HCT116 (cell line): Measurements from ENCODE around the gene SHKBP1. TPM values are rescaled to one million over a fixed set of nuclear protein-coding genes. Genes with fewer than 3 reads are reported as not detected.
"Not testable (repeated sequence)": the region's sequence is repeated elsewhere in the genome, so short reads cannot be mapped to it uniquely, and the experiment has no call there.

ENCODE experiments used
- ATAC-seq: fragments of 200-7000 bp; cut with Tn5 transposase; 2 replicates; pipeline ENCODE4 v1.9.1; 2020; ENCODE audit warnings: mild to moderate bottlenecking, moderate library complexity
- BruUV-seq: library from RNA; stranded (reverse); fragments of 400-500 nt; replicated peaks from 2 replicates; lab custom pipeline; 2021; lab: Mats Ljungman, UMichigan
- CTCF ChIA-PET: fragments of 300-600 bp; sonication (Branson Sonifier 250); formaldehyde crosslinking; loops from one replicate; lab custom pipeline; 2021; ENCODE audit warnings: antibody characterized with exemption; lab: Charles Lee
- POLR2A ChIA-PET: fragments of 300-600, 350-600 bp; sonication (Branson Sonifier 250); formaldehyde crosslinking; loops from one replicate; lab custom pipeline; 2021; ENCODE audit warnings: antibody characterized with exemption; lab: Charles Lee
- RAD21 ChIA-PET, 2 experiments: fragments of 300-600 bp; sonication (Branson Sonifier 250); formaldehyde crosslinking; loops; one replicate each; lab custom pipeline; 2023; ENCODE audit warnings: low total read pairs in 2 of 2; ENCODE audit not compliant: uncharacterized antibody in 2 of 2, unreplicated experiment in 2 of 2, low non-redundant PET in 1 of 2; lab: Charles Lee
- DNase-seq: peaks from one replicate; pipeline ENCODE4 v3.0.0-alpha.2; 2010; ENCODE audit warnings: low read depth, low spot score
- H2AFZ ChIP-seq: fragments of 200-600 bp; shearing (Covaris generic), sonication (generic); 2 replicates; pipeline ENCODE4 v1.6.1; 2017; ENCODE audit warnings: low read depth, mixed run types, mixed read lengths, antibody characterized with exemption, low read length; ENCODE audit not compliant: poor library complexity, severe bottlenecking
- H3K27ac ChIP-seq: 2 replicates; pipeline ENCODE4 v1.5.1; 2012; ENCODE audit warnings: low read depth, low read length
- H3K27me3 ChIP-seq: fragments of 200-600 bp; sonication (generic); 2 replicates; pipeline ENCODE4 v1.6.1; 2016; ENCODE audit warnings: mixed run types, low read length, mixed read lengths; ENCODE audit not compliant: insufficient read depth
- H3K36me3 ChIP-seq, 2 experiments: fragments of 200-500 bp in 1 of 2; fragments of 200-600 bp in 1 of 2; sonication (Bioruptor generic) in 1 of 2; sonication (generic) in 1 of 2; 2 replicates each; pipeline versions ENCODE4 v1.5.1 to v1.6.1; 2014 to 2016; ENCODE audit warnings: low read length in 2 of 2, inconsistent platforms in 1 of 2, mixed read lengths in 1 of 2, mixed run types in 1 of 2; ENCODE audit not compliant: insufficient read depth in 2 of 2, control insufficient read depth in 1 of 2
- H3K4me1 ChIP-seq, 2 experiments: fragments of 200-600 bp in 1 of 2; sonication (generic) in 1 of 2; 2 replicates each; pipeline versions ENCODE4 v1.5.1 to v1.6.1; 2012 to 2017; ENCODE audit warnings: low read length in 2 of 2, inconsistent platforms in 1 of 2, mild to moderate bottlenecking in 1 of 2, mixed read lengths in 1 of 2, mixed run types in 1 of 2, moderate library complexity in 1 of 2; ENCODE audit not compliant: insufficient read depth in 2 of 2, control insufficient read depth in 1 of 2
- H3K4me2 ChIP-seq: fragments of 200-600 bp; sonication (generic); 2 replicates; pipeline ENCODE4 v1.6.1; 2017; ENCODE audit warnings: mixed run types, low read length, mixed read lengths
- H3K4me3 ChIP-seq, 2 experiments: fragments of 200-600 bp in 1 of 2; sonication (generic) in 1 of 2; replicated peaks in 1 of 2; 2 replicates each; pipeline ENCODE4 v1.5.1; 2011 to 2016; ENCODE audit warnings: low read length in 2 of 2, control low read depth in 1 of 2, low read depth in 1 of 2, mild to moderate bottlenecking in 1 of 2, mixed read lengths in 1 of 2, mixed run types in 1 of 2
- H3K79me2 ChIP-seq: fragments of 200-600 bp; sonication (generic); 2 replicates; pipeline ENCODE4 v1.6.1; 2017; ENCODE audit warnings: mild to moderate bottlenecking, mixed run types, low read length, moderate library complexity, mixed read lengths; ENCODE audit not compliant: insufficient read depth
- H3K9ac ChIP-seq: fragments of 200-600 bp; sonication (generic); 2 replicates; pipeline ENCODE4 v1.6.1; 2016; ENCODE audit warnings: low read length, mixed read lengths
- H3K9me2 ChIP-seq: fragments of 200-600 bp; sonication (generic), shearing (Covaris generic); 2 replicates; pipeline ENCODE4 v1.6.1; 2017; ENCODE audit warnings: mixed run types, mild to moderate bottlenecking, moderate library complexity; ENCODE audit not compliant: insufficient read depth
- H3K9me3 ChIP-seq, 2 experiments: fragments of 200-500 bp in 1 of 2; fragments of 200-600 bp in 1 of 2; sonication (Bioruptor generic) in 1 of 2; sonication (generic) in 1 of 2; 2 replicates each; pipeline ENCODE4 v1.6.1; 2014 to 2017; ENCODE audit warnings: low read length in 2 of 2, mixed read lengths in 2 of 2, inconsistent platforms in 1 of 2, low read depth in 1 of 2, mild to moderate bottlenecking in 1 of 2, mixed run types in 1 of 2, moderate library complexity in 1 of 2; ENCODE audit not compliant: control insufficient read depth in 1 of 2, insufficient read depth in 1 of 2
- H4K20me1 ChIP-seq: fragments of 200-600 bp; sonication (generic), shearing (Covaris generic); 2 replicates; pipeline ENCODE4 v1.6.1; 2017; ENCODE audit warnings: mixed run types, mild to moderate bottlenecking, moderate library complexity; ENCODE audit not compliant: insufficient read depth
- intact Hi-C: fragments of 100-400 bp; cut with micrococcal nuclease; formaldehyde crosslinking; loops from 2 replicates; pipeline ENCODE4 v1.10.0; 2022
- total RNA-seq: library from RNA; stranded (reverse); gene quantifications from one replicate; pipeline ENCODE4 v1.2.1, GENCODE V29; 2021; ENCODE audit not compliant: unreplicated experiment

SHKBP1 gene
- total RNA-seq, 1 experiment from 2014 or later = 97.4 TPM

- CTCF ChIA-PET, H3K9ac ChIP-seq, H4K20me1 ChIP-seq, RAD21 ChIA-PET, H3K27ac ChIP-seq, H3K27me3 ChIP-seq, H3K4me2 ChIP-seq, H3K9me3 ChIP-seq, H3K4me3 ChIP-seq, POLR2A ChIA-PET, H3K9me2 ChIP-seq, ATAC-seq, BruUV-seq, H2AFZ ChIP-seq, H3K79me2 ChIP-seq, H3K36me3 ChIP-seq, DNase-seq: not testable (repeated sequence)
- intact Hi-C loops = loop anchor here (5.0 kb wide), 1 partner anchor 91 kb away; no protein-coding TSS in a partner anchor
- peaks cover 6 to 13% of the 10 kb centered on the region in 2 experiments for H3K4me1 ChIP-seq
These were observed 30.4 kb upstream of the SHKBP1 start for GRCh38 chr19:40546153-40546841.

DNA sequence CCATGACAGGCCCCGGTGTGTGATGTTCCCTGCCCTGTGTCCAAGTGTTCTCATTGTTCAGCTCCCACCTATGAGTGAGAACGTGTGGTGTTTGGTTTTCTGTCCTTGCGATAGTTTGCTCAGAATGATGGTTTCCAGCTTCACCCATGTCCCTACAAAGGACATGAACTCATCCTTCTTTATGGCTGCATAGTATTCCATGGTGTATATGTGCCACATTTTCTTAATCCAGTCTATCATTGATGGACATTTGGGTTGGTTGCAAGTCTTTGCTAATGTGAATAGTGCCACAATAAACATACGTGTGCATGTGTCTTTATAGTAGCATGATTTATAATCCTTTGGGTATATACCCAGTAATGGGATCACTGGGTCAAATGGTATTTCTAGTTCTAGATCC, 29.5 kb upstream of the SHKBP1 start:
- H4K20me1 ChIP-seq, ATAC-seq, H3K4me3 ChIP-seq, H3K79me2 ChIP-seq, H3K9ac ChIP-seq, H3K9me3 ChIP-seq, BruUV-seq, H3K4me2 ChIP-seq, H3K9me2 ChIP-seq, H2AFZ ChIP-seq, H3K36me3 ChIP-seq, H3K27me3 ChIP-seq, RAD21 ChIA-PET, POLR2A ChIA-PET, DNase-seq, CTCF ChIA-PET, H3K27ac ChIP-seq: not testable (repeated sequence)
- intact Hi-C loops = loop anchor here (5.0 kb wide), 1 partner anchor 90 kb away; no protein-coding TSS in a partner anchor
- peaks cover 4 to 11% of the 10 kb centered on the region in 2 experiments for H3K4me1 ChIP-seq
